ENCODE data around the gene FOXA1. TPM values are rescaled to one million over a fixed set of nuclear protein-coding genes. Genes with fewer than 3 reads are reported as not detected.
A peak's percentile ranks its signal among the peaks of the same experiment; 100 is the strongest.

Gene FOXA1
- total RNA-seq, 1 experiment from 2014 or later: 8.7 TPM

- Histone ChIP-seq H3K9me3 (ENCODE audit: control insufficient read depth, insufficient read depth, low read depth, low read length) (no peaks in the 10 kb centered on the region), H3K27ac (ENCODE audit: low read length) (no peak overlapping the region), H3K4me3 (ENCODE audit: low read depth in 2 of 2, low read length in 2 of 2) (no peak overlapping the region), H3K27me3 (ENCODE audit: control insufficient read depth, insufficient read depth, low read length) (no peaks in the 10 kb centered on the region), H3K4me1 (ENCODE audit: control insufficient read depth, insufficient read depth, low read length) (peaks cover 3% of the 10 kb centered on the region), H3K36me3 (ENCODE audit: control insufficient read depth, insufficient read depth, low read length) (no peaks in the 10 kb centered on the region)
- BruUV-seq (replicated peaks): no TSS peak
- TF ChIP-seq TCF7L2 (IDR thresholded peaks at IDR 0.05; ENCODE audit: low read depth, low read length): no peak
- no peak for TF ChIP-seq POLR2AphosphoS5 (IDR thresholded peaks at IDR 0.05; ENCODE audit: low read depth, low read length)
- TF ChIP-seq SIN3A (IDR thresholded peaks at IDR 0.05; ENCODE audit: borderline replicate concordance, insufficient read depth, low read depth, low read length): no peak
- TF ChIP-seq, protein P1, sequence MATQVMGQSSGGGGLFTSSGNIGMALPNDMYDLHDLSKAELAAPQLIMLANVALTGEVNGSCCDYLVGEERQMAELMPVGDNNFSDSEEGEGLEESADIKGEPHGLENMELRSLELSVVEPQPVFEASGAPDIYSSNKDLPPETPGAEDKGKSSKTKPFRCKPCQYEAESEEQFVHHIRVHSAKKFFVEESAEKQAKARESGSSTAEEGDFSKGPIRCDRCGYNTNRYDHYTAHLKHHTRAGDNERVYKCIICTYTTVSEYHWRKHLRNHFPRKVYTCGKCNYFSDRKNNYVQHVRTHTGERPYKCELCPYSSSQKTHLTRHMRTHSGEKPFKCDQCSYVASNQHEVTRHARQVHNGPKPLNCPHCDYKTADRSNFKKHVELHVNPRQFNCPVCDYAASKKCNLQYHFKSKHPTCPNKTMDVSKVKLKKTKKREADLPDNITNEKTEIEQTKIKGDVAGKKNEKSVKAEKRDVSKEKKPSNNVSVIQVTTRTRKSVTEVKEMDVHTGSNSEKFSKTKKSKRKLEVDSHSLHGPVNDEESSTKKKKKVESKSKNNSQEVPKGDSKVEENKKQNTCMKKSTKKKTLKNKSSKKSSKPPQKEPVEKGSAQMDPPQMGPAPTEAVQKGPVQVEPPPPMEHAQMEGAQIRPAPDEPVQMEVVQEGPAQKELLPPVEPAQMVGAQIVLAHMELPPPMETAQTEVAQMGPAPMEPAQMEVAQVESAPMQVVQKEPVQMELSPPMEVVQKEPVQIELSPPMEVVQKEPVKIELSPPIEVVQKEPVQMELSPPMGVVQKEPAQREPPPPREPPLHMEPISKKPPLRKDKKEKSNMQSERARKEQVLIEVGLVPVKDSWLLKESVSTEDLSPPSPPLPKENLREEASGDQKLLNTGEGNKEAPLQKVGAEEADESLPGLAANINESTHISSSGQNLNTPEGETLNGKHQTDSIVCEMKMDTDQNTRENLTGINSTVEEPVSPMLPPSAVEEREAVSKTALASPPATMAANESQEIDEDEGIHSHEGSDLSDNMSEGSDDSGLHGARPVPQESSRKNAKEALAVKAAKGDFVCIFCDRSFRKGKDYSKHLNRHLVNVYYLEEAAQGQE (IDR thresholded peaks at IDR 0.05; ENCODE audit: insufficient read depth in 1 of 2, low read depth in 2 of 2, low read length in 1 of 2): no peak
- TF ChIP-seq, protein P2, sequence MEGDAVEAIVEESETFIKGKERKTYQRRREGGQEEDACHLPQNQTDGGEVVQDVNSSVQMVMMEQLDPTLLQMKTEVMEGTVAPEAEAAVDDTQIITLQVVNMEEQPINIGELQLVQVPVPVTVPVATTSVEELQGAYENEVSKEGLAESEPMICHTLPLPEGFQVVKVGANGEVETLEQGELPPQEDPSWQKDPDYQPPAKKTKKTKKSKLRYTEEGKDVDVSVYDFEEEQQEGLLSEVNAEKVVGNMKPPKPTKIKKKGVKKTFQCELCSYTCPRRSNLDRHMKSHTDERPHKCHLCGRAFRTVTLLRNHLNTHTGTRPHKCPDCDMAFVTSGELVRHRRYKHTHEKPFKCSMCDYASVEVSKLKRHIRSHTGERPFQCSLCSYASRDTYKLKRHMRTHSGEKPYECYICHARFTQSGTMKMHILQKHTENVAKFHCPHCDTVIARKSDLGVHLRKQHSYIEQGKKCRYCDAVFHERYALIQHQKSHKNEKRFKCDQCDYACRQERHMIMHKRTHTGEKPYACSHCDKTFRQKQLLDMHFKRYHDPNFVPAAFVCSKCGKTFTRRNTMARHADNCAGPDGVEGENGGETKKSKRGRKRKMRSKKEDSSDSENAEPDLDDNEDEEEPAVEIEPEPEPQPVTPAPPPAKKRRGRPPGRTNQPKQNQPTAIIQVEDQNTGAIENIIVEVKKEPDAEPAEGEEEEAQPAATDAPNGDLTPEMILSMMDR (IDR thresholded peaks at IDR 0.05): no peak
- ChIA-PET CTCF (no interaction called here), POLR2A (no interaction called here)
- in situ Hi-C loops (cut with HindIII; ENCODE audit: low pct_unique_long_range_greater_than_20kb, low sequenced_read_pairs): no loop called here
- ATAC-seq (no peak), DNase-seq (ENCODE audit: low read depth, low spot score) (no peak)
- intact Hi-C loops (cut with micrococcal nuclease; ENCODE audit: unreplicated experiment): no loop called here
These were observed 25.3 kb downstream of the FOXA1 start for GRCh38 chr14:37569729-37570128.

GRCh38 chr14:37566811-37567371 is 28.2 kb downstream of the FOXA1 start:
- ChIA-PET CTCF (no interaction called here), POLR2A (no interaction called here)
- in situ Hi-C loops (cut with HindIII; ENCODE audit: low pct_unique_long_range_greater_than_20kb, low sequenced_read_pairs) (no loop called here), intact Hi-C loops (cut with micrococcal nuclease; ENCODE audit: unreplicated experiment) (no loop called here)
- Histone ChIP-seq H3K27me3 (ENCODE audit: control insufficient read depth, insufficient read depth, low read length) (no peaks in the 10 kb centered on the region), H3K4me1 (ENCODE audit: control insufficient read depth, insufficient read depth, low read length) (peaks cover 3% of the 10 kb centered on the region), H3K9me3 (ENCODE audit: control insufficient read depth, insufficient read depth, low read depth, low read length) (no peaks in the 10 kb centered on the region), H3K36me3 (ENCODE audit: control insufficient read depth, insufficient read depth, low read length) (no peaks in the 10 kb centered on the region), H3K27ac (ENCODE audit: low read length) (peak overlapping the region; percentile 73), H3K4me3 (ENCODE audit: low read depth in 2 of 2, low read length in 2 of 2) (no peak overlapping the region)
- no peak for TF ChIP-seq POLR2AphosphoS5 (IDR thresholded peaks at IDR 0.05; ENCODE audit: low read depth, low read length)
- TF ChIP-seq TCF7L2 (IDR thresholded peaks at IDR 0.05; ENCODE audit: low read depth, low read length): peak; percentile 58
- 0 out of 2 replicates have a peak, but pooled peaks have one; percentile 65 for ATAC-seq
- DNase-seq (ENCODE audit: low read depth, low spot score): no peak
- no TSS peak for BruUV-seq (replicated peaks)

GRCh38 chr14:37565550-37565949 is 29.5 kb downstream of the FOXA1 start:
- CTCF ChIA-PET: no interaction called here
- no peak for ATAC-seq

More at GRCh38 chr14:37565550-37565949, 29.5 kb downstream of the FOXA1 start:
- Histone ChIP-seq H3K27me3 (ENCODE audit: control insufficient read depth, insufficient read depth, low read length) (no peaks in the 10 kb centered on the region), H3K9me3 (ENCODE audit: control insufficient read depth, insufficient read depth, low read depth, low read length) (no peaks in the 10 kb centered on the region), H3K36me3 (ENCODE audit: control insufficient read depth, insufficient read depth, low read length) (no peaks in the 10 kb centered on the region), H3K4me1 (ENCODE audit: control insufficient read depth, insufficient read depth, low read length) (peaks cover 3% of the 10 kb centered on the region), H3K4me3 (ENCODE audit: low read depth in 2 of 2, low read length in 2 of 2) (no peak overlapping the region), H3K27ac (ENCODE audit: low read length) (peak overlapping the region; percentile 73)
- no peak for TF ChIP-seq SIN3A (IDR thresholded peaks at IDR 0.05; ENCODE audit: borderline replicate concordance, insufficient read depth, low read depth, low read length)
- TF ChIP-seq POLR2AphosphoS5 (IDR thresholded peaks at IDR 0.05; ENCODE audit: low read depth, low read length): no peak
- TF ChIP-seq, protein P2 (IDR thresholded peaks at IDR 0.05): peak; percentile 16; the same call in 1 of the 2 replicates
- TF ChIP-seq, protein P1 (IDR thresholded peaks at IDR 0.05; ENCODE audit: insufficient read depth in 1 of 2, low read depth in 2 of 2, low read length in 1 of 2): no peak
- no peak for TF ChIP-seq TCF7L2 (IDR thresholded peaks at IDR 0.05; ENCODE audit: low read depth, low read length)
- DNase-seq (ENCODE audit: low read depth, low spot score): no peak
- in situ Hi-C loops (cut with HindIII; ENCODE audit: low pct_unique_long_range_greater_than_20kb, low sequenced_read_pairs): no loop called here
- POLR2A ChIA-PET: no interaction called here
- intact Hi-C loops (cut with micrococcal nuclease; ENCODE audit: unreplicated experiment): no loop called here
- BruUV-seq (replicated peaks): no TSS peak
